GM21737 (cell line): ENCODE data around the gene TEX44.
A peak's percentile ranks its signal among the peaks of the same experiment; 100 is the strongest.
"Not testable (repeated sequence)": the region's sequence is repeated elsewhere in the genome, so short reads cannot be mapped to it uniquely, and the experiment has no call there.

ENCODE experiments used
- ATAC-seq: cut with Tn5 transposase; IDR thresholded peaks from one replicate; pipeline ENCODE4 v1.9.1; 2021; ENCODE audit warnings: mild to moderate bottlenecking, moderate library complexity; ENCODE audit not compliant: unreplicated experiment

The TEX44 gene

DNA sequence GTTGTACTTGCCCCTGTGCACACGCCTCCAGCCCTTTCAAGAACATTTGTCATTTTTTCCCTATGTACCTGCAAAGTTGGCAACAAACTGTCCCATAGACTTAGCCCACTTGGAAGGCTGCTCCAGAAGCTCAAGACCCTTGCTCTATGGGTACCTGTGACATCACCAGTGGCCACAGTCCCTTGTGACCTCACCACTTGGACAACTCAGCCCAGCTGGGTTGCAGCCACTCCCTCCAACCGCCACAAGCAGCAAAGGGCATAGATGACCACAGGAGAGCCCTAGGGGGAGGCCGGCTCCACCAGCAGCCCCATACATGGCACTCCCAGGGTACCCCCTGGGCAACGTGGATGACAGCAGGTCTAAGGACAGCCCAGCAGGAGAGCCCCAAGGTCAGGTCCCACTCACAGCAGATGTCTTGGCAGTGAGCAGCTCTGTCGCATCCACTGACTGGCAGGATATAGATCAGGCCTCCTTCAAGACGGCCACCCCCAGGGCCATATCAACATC lies at the start of gene TEX44:
Gene TEX44 (plus strand): TSS at position 229 of the 510 bp plus-strand sequence. CDS start 88 bp downstream, at position 317.
- no peak for ATAC-seq

DNA sequence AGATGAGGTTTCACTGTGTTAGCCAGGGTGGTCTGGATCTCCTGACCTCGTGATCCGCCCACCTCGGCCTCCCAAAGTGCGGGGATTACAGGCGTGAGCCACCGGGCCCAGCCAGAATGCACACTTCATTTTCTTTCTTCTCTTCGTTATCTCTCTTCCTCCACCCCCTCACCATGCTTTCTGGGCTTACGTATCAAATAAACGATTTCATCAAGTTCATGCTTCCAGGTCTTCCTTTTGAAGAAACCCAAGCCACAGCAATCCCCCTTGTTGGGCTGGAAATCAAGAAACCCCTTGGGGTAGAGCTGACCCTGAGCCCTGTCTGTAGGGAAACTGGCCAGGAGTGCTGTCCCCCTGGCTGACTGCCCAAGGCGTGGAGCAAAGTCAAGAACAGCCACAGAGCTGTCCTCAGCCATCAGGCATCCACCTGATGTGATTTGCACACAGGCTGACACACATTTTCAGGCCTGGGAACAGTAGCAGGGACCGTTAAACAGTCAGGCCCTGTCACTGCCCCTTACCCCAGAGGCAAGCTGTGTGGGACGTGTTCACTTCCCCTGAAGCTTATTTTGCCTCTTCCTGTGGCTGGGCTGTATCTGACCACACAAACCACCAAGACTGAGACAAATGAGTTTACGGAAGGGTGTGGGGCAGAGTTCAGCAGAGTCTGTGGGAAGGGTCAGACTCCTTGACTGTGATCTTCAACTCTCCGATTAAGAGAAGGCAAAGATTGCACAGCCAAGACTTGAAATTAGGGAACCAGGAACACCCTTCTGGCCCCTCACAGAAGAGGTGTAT lies 47.4 kb upstream of the TEX44 start:
- peak; percentile 98 for ATAC-seq

DNA sequence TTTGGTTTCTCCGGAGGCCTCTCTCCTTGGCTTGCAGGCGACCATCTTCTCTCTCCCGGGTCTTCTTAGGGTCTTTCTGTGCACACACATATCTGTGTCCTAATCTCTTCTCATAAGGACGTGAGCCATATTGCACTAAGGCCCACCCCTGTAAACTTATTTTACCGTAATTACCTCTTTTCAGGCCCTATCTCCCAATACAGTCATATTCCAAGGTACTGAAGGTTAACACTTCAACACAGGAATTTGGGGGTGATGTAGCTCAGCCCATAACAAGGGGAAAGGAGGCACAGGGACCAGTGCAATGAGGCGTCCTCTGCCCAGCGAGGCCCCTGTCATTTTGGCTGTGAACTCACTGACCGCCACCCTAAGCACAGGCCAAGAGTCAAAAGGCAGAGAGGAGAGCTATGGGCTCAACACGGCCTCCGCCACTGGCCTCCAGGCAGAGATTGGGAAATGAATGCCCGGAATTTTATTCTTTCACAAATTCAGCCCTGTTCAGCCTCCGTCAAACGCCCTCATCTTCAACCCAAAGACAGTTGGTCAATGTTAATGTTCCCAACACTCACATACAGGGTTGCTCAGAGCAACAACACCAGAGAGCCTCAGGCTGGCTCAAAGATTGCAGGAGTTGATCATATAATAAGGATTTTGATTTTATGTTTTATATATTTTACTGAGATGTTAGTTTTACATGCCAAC lies 46.5 kb upstream of the TEX44 start:
- ATAC-seq = no peak

DNA sequence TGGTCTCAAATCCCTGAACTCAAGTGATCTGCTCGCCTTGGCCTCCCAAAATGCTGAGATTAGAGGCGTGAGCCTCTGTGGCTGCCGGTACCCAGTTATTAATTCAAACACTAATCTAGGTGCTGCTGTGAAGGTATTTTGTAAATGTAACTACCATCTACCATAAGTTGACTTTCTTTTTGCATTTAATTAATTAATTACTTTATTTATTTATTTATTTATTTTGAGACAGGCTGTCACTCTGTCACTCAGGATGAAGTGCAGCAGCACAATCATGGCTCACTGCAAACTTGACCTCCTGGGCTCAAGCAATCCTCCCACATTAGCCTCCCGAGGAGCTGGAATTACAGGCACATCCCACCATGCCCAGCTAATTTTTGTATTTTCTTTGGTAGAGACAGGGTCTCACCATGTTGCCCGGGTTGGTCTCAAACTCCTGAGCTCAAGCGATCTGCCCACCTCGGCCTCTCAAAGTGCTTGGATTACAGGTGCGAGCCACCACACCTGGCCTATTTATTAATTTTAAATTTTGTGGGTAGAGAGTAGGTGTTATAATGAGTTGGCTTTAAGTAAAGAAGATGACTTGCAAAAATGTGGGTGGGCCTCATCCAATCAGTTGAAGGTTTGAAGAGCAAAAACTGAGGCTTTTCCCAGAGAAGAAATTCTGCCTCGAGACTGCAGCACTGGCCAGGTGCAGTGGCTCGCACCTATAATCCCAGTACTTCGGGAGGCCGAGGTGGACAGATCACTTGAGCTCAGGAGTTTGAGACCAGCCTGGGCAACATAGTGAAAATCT lies 45.2 kb upstream of the TEX44 start:
- ATAC-seq = no peak

DNA sequence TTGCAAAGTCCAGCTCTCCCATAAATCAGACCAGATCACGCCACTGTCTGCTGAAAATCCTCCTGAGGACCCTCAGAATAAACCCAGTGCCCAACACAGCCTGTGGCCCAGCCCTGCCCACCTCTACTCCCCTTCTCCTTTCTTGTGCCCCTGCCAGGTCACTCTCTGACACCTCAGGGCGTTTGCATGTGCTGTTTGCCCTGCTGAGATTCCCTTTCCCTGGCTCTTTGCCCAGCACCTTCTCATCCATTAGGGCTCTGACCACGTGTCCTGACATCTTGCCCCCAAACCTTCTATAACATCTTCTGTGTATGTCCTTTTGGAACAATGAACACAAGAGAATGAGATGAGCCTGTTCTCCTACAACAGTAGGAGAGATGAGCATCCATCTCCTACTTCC lies 43.9 kb upstream of the TEX44 start:
- ATAC-seq = no peak

DNA sequence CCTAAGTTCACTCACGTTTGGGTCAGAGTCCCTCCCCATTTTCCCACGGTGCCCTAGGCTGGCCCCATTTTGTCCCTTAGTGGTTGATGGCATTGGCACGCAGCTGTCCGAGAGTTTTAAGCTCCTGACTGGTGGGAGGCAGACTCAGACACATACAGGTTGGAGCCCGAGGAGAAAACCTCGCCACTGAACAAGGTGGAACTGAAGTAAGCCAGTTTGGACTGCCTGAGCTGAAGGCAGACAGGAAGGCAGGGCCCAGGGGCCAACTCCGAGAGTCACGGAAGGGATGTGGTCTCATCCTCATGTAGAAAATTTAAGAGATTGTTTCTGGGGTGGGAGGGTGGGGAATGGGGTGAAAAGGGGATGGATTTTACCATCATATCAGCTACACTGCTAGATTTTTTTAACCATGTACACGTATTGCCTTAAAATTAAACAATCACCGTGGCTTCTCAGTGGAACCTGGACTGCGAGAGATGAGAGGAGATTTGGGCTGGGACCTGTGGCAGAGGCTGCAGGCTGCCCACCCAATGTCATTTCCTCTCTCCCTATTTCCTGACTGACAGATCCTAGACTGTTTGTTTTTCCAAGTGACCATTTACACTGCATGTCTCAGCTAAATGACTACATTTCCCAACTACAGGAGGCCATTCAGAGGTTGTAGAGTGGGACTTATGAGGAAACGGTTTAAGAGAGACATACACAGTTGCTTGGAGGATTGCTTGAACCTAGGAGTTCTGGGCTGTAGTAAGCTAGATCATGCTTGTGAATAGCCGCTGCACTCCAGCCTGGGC lies 43.0 kb upstream of the TEX44 start:
- ATAC-seq = no peak

DNA sequence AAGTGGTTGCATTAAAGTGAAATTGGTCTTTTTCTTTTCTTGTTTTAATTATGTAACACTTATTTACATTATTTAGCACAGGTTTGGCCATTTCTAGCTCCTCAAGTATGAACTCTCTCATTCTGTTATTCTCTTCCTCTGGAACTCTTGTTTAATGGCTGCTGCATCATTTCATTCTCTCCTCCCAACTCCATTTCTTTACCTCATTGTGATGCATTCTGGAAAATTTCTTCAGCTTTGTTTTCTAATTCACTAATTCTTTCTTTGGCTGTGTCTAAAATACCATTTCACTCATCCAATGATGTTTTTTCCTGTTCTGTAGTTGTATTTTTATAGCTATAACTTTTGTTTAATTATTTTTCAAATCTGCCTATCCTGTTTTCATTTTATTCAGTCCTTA lies 39.9 kb upstream of the TEX44 start:
- ATAC-seq = no peak

DNA sequence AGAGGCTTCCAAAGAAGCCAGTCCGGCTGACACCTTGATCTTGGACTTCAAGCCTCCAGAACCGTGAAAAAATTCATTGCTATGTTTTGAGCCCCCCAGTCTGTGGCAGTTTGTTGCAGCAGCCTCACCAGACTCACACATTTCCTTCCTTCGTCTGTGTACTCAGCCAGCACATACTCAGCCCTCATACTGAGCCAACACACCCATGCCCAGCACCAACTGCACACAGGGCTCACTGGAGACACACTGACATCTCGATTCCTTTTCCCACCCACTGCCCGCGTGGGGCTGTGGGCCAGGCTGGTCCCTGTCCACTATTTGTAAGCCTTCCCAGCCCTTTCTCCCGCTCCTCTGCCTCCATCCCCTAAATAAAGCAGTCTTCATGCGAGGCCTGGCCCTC lies 38.3 kb upstream of the TEX44 start:
- no peak for ATAC-seq

DNA sequence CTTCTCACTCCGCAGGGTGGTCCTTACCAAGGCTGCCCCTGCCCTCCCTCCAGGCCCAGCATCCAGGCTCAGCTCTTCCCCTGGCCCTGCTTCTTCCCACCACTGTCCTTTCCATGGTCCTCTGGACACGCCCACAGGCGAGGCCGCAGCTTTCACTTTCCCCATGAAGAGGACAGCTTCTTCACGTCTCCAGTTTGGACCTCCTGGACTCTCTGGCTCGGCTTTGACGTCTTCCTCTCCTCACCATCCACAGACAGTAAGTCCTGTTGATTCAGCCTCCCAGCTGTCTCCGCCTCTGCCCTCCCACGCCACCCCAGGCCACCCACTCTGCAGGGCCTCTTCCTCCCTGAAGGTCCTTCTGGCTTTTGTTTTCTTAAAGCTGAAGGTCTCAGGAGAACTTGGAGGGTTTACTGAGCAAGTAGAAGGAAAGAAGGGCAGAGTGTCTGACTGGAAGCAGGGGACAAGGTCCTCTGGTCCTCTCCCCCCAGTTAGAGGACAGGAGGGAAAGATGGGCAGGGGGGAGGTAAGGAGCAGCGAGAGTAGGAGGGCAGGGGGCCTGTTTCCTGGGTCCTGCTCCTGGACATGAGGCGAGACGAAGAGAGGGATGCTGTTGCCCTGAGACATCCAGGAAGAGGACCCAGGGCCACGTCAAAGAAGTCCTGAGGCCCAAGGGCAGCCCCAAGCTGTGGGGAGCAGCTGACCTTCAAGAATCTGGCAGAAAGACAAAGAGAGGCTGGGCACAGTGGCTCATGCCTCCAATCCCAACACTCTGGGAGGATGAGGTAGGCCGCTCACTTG lies 37.7 kb upstream of the TEX44 start:
- ATAC-seq = no peak

DNA sequence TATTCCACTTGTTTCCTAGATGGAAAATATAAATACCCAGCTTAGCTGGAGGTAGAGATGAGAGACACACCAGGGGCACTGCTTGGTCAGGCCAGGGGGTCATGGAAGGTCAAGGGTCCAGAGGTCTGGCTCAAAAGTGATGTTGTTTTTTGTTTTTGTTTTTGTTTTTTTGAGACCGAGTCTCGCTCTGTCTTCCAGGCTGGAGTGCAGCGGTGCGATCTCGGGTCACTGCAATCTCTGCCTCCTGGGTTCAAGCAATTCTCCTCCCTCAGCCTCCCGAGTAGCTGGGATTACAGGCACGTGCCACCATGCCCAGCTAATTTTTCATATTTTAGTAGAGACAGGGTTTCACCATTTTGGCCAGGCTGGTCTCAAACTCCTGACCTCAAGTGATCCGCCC lies 36.2 kb upstream of the TEX44 start:
- ATAC-seq = not testable (repeated sequence)

DNA sequence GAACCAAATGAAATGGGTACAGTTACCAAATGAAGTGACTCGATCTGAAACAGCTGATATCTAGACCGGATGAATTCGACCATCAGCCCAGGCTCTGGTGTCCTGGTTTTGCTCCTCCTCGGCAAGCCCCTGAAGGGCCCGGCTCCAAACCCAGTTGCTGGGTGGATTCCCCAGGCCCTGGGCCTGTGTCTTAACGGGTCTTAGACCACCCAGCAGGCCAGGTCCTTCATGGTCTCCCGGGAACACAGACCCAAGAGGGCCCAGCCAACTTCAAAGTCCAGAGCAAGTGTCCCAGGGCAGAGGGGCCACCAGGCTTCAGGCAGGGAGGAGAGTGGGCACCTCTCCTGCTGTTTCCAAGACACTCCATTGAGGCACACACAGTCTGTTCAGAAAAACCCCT lies 35.7 kb upstream of the TEX44 start:
- no peak for ATAC-seq

DNA sequence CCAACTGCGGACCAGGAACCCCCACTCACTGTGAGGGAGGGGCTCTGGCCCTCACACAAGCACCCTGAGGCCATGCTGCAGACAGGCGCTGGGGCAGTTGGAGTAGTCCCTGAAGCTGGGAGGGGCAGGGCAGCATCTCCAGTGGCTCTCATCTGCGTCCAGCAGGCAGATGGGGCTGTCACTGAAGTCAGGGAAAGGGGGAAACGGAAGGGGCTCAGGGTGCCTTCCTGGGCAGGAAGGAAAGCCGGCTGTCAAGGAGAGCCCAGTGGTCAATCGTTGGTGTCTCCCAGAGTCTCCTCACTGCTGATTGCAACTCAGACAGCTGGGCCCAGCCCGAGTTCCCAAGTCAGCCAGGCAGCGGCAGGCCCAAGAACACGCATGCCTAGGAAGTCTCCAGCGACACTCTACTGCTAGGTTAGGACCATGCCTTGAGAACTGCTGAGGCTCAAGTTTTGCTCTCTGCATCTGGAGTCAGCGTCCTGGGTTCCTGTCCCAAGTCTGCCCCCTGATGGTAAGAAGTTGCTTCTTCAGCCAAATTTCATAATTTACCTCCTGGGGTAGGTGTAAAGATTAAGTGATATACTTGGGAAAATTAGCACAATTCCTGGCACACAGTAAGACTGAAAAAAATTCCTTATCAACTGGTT lies 35.0 kb upstream of the TEX44 start:
- ATAC-seq = peak; percentile 62

DNA sequence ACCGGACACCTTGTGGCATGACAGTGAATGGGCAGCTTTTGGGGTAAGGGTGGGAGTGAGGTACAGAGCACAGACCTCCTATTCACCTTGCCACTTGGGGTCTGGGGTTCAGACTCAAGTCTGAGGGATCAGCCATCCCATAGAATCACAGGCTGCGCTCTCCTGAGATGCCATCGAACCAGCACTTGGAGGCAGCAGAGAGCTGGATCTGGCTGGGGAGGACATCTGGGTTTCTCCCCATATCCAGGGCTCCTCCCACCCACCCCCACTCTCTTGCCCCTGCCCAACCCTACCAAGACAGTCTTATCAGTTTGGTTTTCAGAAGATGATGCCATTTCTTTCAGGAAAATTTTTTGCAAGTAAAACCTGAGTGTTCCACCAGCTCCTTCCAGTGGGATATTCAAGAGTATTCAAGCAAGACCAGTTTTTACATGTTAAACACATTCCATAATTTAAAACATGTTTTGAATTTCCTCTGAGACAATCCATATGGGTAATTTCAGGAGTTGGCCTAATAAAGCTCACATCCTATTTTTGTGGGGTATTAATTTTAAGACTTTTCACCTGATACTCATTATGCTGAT lies 29.2 kb upstream of the TEX44 start:
- ATAC-seq = no peak

DNA sequence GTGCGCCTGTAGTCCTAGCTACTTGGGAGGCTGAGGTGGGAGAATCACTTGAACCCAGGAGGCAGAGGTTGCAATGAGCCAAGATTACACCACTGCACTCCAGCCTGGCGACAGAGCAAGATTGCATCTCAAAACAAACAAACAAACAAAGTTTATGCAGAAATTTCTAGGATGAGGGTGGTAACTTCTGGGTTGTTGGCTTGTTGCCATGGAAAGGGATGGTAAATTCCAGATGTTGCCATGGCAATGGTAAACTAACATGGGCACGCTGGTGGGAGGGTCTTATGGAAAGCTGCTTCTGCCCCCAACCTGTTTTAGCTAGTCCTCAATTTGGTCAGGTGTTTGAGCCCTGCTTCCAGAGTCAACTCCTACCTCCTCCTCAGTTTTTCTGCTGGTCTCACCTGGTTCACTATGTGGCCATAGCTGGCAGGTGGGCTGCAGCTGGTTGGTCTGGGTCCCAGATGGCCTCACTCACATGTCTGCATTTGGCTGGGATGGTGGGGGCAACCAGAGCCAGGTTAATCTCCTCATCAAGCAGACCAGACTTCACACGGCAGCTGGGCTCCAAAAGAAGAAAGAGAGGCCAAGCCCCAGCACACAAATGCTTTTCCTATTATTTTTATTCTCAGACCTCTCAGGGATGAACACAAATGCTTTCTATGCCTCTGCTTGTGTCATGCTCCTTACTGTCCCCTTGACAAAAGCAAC lies 26.6 kb upstream of the TEX44 start:
- no peak for ATAC-seq

DNA sequence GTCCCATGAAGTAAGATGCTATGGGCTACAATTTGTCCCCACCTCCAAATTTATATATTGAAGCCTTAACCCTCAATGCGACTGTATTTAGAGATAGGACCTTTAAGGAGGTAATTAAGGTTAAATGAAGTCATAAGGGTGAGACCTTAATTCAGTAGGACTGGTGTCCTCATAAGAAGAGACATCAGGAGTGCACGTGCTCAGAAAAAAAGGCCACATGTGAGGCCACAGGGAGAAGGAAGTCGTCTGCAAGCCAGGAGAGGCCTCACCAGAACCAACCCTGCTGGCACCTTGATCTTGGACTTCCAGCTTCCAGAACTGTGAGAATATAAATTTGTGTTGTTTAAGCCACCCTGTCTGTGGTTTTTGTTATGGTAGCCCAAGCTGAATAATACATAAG lies 25.5 kb upstream of the TEX44 start:
- no peak for ATAC-seq

DNA sequence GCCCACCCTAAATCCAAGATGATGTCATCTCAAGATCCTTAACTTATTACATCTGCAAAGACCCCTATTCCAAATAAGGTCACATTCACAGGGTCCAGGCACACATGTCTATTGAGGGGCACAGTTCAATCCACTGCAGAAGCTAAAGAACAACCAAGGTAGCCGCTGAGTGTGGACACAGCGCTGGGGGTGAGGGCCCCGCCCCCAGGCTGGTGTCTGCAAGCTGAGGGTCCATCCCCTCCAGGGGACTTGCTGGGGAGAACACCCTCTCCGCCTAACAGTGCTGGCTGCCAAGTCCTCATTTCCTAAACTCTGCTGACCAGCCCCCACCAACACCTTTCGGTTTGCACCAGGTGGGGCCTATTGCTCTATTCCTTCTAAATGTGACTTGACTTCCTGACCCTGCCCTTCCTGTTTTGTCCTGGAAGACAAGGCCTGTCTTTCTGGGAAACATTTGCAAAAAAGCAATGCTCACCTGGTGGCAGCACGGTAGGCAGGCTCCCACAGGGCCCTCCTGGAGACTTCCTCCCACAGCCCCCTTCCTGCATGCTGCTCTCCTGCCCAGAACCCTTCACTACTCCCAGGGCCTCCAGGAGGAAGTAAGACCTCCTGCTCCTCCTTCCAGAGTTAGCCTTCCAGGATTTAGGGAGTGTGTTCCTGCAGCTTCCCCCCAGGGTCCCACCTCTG lies 24.4 kb upstream of the TEX44 start:
- no peak for ATAC-seq

DNA sequence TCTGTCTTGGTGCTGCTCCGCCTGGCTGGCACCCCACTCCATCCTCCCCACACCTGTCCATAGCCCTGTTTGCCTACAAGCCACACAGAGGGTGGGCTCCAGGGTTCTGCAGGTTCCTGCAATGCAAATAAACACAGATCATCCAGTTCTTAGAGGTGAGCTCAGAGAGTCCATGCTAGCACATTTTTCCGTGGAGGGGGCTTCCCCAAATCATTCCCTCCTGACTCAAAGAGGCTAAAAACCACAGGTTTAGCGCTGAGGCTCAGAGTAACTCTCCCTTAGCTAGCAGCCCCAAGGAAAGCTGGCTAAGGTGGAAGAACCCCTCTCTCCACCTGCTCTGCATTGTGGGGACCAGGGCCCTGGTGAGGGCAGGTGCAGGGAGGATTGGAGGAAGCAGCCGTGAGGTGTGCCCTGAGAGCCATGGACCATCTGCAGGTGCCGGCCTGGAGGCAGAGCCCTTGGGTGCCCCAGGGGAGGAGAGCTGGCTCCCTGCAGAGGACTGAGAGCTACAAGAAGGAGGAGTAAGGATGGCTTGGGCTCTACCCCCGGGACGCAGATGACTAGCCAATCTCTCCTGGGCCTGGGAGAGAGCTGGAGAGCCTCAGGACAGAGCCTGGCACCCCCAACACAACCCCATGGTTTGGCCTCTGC lies 23.8 kb upstream of the TEX44 start:
- no peak for ATAC-seq
